Ovary (tissue), 3 donors: ENCODE results near the gene CACNA1H.

Experiments
- CTCF ChIP-seq, 3 donors: fragments of 450-650 bp in 2 of 3; fragments of 200-600 bp in 1 of 3; IDR thresholded peaks; one replicate each; pipeline versions ENCODE4 v1.5.1 to v1.8.0; 2016 to 2022; ENCODE audit warnings: antibody characterized with exemption in 3 of 3, mild to moderate bottlenecking in 1 of 3
- POLR2A ChIP-seq: fragments of 450-650 bp; IDR thresholded peaks from one replicate; pipeline ENCODE4 v1.6.1; 2017; ENCODE audit warnings: antibody characterized with exemption, mild to moderate bottlenecking, moderate library complexity
- donor health status: DM: no; HTN: no; CAD: no.

GRCh38 chr16:1180549-1181403, 27.9 kb downstream of the CACNA1H start:
- TF ChIP-seq POLR2A = no peak
- no peak for TF ChIP-seq CTCF (IDR thresholded peaks at IDR 0.05)
